GM19397 (cell line): ENCODE data around the gene OR5AK2.
"Not testable (repeated sequence)": the region's sequence is repeated elsewhere in the genome, so short reads cannot be mapped to it uniquely, and the experiment has no call there.

ENCODE experiments used
- ATAC-seq: cut with Tn5 transposase; IDR thresholded peaks from one replicate; pipeline ENCODE4 v1.9.1; 2021; ENCODE audit warnings: mild to moderate bottlenecking, moderate library complexity; ENCODE audit not compliant: unreplicated experiment

Gene OR5AK2

GRCh38 chr11:56988614-56989013, at the start of gene OR5AK2:
Gene OR5AK2 (plus strand): TSS chr11:56988914. CDS start chr11:56988914, 0 bp downstream.
- ATAC-seq = no peak

DNA sequence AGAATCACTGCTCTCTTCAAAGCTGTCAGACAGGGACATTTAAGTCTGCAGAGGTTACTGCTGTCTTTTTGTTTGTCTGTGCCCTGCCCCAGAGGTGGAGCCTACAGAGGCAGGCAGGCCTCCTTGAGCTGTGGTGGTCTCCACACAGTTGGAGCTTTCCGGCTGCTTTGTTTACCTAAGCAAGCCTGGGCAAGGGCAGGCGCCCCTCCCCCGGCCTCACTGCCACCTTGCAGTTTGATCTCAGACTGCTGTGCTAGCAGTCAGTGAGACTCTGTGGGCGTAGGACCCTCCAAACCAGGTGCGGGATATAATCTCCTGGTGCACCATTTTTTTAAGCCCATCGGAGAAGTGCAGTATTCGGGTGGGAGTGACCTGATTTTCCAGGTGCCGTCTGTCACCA, 43.2 kb upstream of the OR5AK2 start:
- ATAC-seq = not testable (repeated sequence)

GRCh38 chr11:56948991-56949515, 39.7 kb upstream of the OR5AK2 start:
- no peak for ATAC-seq

GRCh38 chr11:56950510-56950909, 38.2 kb upstream of the OR5AK2 start:
- no peak for ATAC-seq

GRCh38 chr11:56953907-56954306, 34.8 kb upstream of the OR5AK2 start:
- ATAC-seq = not testable (repeated sequence)

DNA sequence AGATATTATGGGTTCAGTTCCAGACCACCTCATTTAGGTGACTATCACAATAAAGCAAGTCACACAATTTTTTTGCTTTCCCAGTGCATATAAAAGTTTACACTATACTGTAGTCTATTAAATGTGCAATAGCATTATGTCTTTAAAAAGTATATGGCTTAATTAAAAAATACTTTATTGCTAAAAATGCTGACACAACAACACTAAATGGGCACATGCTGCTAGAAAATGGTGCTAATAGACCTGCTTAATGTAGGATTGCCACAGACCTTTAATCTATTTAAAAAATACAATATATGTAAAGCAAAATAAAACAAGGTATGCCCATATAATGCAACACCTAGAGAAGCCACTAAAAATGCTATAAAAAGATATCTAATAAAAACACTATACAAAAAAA, 27.1 kb upstream of the OR5AK2 start:
- ATAC-seq = no peak

- ATAC-seq = no peak
These were observed 21.0 kb upstream of the OR5AK2 start for GRCh38 chr11:56967726-56968125.

DNA sequence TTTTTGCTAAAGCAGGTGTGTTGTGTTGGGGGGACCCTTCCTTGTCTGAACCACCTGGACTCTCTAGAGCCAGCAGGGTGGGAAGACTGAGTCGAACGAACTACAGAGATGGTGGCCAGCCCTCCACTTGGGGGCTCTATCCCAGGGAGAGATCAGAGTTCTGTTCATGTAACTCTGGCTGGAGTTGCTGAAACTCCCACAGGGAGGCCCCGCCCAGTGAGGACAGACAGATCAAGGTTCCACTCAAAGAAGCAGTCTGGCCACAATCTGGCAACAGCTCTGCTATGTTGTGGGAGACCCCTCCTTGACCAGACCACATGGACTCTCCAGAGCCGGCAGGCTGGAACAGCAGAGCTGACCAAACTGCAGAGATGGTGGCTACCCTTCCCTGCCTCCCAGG, 20.2 kb upstream of the OR5AK2 start:
- no peak for ATAC-seq

DNA sequence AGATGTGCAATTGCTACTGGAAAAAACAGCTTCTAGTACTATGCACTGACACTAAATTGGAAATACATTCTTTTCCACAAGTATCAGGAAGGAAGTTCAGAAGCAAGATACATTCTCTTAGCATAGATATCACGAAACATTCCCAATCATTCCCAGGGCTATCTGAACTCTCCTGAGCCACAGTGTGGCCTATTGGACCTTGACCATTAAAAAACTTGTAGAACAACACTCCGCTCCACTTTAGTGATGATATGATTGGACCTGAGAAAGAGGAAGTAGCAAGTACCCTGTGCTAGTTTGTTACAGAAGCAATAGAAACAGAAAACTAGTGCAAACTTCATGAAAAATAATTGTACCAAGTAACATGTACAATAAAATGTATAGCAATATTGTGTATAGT, 11.4 kb upstream of the OR5AK2 start:
- no peak for ATAC-seq

DNA sequence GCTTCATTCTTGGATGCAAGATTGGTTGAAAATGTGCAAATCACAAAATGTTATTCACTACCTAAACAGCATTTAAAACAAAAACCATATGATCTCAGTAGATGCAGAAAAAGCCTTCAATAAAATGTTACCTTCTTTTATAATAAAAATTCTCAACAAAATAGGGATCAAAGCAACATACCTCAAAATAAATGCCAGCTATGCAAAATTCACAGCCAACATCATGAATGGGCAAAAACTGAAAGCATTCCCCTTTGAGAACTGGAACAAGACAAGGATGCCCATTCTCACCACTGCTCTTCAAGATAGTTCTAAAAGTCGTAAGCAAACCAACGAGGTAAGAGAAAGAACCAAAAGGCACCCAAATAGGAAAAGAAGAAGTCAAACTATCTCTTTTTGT, 2.0 kb downstream of the OR5AK2 start:
- ATAC-seq = no peak

GRCh38 chr11:56994532-56994931, 5.8 kb downstream of the OR5AK2 start:
- no peak for ATAC-seq

DNA sequence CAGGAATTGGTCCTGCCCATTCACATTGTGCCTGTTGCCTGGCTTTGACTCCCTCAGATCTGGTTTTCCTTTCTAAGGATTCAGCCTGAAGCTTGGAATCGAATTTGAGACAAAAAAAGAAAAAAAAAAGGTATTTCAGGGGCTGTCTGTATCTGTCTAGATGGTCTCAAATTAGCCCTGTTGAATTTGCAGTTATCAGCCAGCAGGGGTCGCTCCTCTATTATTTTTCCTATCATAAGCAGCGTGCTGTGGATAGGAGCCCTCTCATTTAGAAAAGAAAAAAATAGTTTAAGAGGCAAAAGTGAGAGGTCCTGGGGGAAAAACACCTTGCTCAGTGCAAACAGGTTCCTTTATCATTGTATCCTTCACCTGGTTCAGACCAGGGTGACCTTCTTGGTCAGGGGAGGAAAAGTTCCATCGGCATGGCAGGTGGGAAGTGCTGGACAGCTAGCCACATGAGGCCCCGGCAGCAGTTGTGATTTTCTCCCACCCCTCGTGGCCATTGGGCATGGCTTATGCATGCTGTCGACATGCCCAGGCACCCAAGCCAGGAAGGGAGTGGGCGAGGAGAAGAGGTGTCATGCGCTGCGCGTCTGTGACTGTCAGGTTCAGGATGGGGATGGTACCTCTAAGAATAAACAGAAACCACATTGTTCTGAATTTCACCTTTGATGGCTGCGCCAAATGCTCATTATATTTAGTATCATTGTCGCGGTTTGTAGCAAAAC, 13.1 kb downstream of the OR5AK2 start:
- ATAC-seq = no peak

- ATAC-seq = no peak
These were observed 19.7 kb downstream of the OR5AK2 start for GRCh38 chr11:57008373-57008772.

- no peak for ATAC-seq
These were observed 27.0 kb downstream of the OR5AK2 start for GRCh38 chr11:57015679-57016078.

GRCh38 chr11:57031556-57031955, 42.8 kb downstream of the OR5AK2 start:
- no peak for ATAC-seq
